GM18870 (cell line): ENCODE measurements around the gene SMYD3.

ENCODE experiments used
- ATAC-seq: cut with Tn5 transposase; IDR thresholded peaks from one replicate; pipeline ENCODE4 v1.9.1; 2021; ENCODE audit warnings: moderate library complexity; ENCODE audit not compliant: unreplicated experiment

The SMYD3 gene

DNA sequence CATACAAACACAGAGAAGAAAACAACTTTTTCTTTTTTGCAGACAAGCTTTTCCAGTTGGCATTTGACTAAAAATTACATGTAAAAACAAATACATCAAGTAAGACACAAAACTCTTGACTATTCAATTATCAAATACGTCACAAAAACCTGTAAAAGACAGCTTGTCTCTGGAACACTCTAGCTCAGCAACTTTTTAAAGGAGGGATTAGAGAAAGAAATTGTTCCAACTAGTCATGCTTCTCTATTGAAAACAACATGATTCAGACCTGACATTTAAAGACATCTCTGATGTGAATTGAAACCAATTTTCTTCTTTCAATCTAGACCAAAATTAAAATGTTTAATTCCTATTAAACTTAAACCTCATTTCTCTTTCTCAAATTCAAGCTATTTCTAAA is 30.3 kb downstream of the SMYD3 start:
- ATAC-seq: no peak

DNA sequence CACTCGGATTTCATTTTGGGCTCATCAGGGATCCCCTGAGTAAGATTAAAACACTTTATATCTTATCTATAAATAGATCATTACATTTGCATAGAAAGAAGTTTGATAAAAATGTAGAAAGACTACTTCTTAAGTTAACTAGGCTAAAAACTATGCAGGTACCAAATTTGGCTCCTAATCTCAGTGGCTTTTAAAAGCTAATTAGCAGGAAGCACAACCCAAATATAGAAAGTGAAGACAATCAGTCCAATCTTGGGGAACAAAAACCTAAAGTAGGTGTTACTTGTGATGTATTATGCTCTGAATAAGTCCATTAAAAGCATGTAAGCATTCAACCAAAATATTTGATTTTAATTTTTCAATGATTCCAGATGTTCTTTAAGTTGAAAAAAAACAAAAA is 35.4 kb downstream of the SMYD3 start:
- ATAC-seq: no peak

DNA sequence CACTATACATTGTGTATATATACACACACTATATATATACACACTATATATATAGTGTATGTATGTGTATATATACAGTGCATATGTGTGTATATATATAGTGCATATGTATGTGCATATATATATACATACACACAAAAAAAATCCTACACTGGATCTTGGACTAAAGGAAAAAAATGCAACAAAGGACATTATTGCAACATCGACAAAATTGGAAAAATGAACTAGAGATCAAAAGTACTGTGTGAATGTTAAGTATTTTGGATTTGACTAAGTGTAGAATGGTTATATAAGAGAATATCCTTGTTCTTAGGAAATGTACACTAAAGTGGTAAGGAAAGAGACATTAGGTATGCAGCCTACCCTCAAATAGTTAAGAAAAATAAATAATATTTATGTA is 36.5 kb downstream of the SMYD3 start:
- ATAC-seq: no peak

DNA sequence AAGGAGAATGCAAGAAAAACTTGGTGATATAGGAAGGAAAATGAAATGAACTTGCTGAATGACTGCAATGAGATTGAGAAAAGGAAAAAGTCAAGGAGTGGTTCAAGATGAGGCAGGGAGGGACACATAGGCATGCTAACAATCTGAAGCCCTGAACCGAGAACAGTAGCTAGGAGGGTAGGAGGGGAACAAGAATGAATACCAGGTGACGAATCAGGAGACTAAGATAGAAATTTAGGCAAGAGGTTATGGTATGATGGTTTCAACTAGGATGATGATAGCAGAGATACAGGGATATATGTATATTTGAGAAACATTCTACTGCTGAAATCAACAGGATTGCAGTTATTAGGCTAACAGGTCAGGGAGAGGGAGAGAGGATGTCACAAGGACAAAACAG is 44.1 kb downstream of the SMYD3 start:
- no peak for ATAC-seq

DNA sequence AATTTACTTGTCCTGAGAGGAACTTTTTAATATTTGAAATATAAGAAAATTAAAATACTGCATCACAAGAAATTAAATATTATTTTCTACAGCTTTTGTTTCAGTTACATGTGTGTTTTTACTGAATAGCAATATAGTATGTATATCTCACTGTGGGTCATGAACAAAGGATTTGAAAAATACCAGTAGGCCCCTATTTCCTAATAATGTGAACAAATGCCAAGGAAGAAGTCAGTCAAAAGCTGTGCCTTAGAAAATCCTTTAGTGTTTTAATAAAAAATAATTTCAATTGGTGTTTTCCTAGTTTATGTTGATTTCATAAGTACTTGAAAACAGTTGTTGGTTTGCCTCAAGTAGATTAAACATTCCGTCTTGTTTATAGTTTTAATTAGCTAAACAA is 46.7 kb downstream of the SMYD3 start:
- no peak for ATAC-seq

DNA sequence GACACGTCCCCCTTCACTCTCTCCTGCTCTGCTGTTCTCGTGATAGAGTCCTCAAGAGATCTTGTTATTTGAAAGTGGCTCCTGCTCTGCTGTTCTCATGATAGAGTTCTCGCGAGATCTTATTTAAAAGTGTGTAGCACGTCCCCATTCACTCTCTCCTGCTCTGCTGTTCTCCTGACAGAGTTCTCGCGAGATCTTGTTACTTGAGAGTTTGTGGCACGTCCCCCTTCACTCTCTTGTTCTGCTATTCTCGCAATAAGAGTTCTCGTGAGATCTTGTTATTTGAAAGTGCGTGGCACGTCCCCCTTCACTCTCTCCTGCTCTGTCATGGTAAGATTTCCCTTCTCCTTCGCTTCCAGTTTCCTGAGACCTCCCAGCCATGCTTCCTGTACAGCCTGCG is 47.9 kb downstream of the SMYD3 start:
- ATAC-seq: no peak

DNA sequence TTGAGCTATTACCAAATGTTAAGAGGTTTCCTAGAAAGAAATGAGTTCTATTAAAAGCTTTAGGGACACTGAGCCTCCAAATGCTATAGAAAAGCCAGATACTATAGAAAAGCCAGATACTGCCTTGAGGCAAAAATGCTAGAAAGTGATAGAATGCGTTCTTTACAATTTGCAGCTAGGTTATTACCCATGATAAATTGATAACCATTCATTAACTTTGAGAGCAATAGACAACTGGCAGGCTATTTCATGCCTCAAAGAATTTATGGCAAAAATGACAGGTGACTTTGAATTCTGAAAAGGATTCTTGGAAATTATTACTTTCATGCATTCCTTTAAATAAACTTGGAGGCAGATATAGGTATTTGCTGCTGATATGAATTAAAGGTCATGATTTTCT is 51.6 kb downstream of the SMYD3 start:
- ATAC-seq: no peak

DNA sequence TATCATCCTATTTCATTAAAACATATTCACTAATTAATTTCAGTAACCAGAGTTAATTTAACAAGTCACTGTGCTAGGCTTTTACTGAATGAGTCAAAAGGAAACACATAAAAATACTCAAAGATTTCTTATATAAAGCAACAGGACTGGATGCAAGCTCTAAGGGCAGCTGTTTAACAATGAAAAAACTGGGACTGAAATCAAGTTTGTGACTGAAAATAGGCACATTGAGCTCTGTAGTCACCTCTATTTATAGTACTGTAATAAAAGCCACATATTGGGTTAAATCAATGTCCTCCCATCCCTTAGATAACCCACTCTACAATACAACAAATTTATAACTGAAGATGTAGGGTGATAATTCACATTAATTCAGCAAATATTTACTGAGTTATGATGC is 52.4 kb downstream of the SMYD3 start:
- no peak for ATAC-seq

DNA sequence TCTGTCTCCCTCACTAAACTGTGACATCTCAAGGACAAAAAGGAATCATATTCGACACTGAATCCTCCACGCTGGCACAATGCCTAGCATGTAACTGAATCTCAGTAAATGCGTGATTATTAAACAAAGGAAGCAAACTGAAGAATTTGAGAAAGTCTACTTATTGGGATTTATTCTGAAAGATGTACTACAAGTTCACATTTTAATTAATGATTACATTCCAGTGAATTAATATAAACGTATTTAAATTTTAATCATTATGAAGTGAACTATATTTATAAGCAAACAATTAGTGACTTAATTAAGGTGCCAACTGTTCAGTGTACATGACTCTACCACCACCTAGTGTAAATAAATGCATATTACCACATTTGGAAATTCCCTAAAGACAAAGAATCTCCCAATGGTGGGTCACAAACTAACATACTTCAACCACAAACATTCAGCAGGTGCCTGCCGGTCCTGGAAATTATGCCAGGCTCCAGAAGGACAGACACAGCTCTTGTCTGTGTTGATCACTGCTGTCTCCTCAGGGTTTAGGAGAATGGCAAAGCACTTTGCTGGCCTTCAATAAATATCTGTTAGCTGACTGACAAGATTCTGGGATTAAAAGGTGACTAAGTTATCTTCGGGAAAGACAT is 56.3 kb downstream of the SMYD3 start:
- no peak for ATAC-seq

DNA sequence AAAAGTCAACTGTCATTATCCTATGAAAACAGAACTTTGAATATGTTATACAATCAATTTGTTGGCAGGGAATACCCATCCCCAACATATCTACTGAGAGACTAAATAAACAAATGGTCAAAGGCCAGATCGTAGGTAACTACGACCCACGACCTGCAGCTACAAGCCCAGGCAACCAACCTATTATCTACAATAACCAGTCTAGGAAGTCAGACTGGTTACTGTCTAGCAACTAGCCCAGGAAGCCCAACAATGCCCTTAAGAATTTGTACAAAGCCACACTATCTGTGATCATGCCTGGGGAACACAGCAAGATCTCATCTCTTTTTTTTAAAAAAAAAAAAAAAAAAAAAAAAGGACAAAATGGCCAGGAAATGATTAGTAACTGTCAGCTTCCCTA is 58.7 kb downstream of the SMYD3 start:
- no peak for ATAC-seq

DNA sequence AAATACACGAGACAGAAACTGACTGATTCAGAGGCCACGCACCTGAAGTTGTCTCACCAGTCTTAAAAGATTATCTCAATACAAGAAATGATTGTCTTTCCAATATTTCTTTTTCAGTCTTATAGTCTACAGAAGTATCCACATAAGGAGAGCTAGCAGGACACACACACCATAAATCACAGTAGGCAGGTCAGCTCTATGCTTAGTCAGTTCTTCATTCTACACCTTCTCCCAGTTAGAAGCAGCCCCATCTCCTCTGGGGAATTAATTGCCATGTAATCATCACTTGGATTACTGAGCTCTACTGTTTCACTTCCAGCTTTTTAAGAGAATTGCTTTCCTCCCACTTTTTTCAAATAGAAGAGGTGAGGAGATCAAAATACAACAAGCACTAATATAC is 59.6 kb downstream of the SMYD3 start:
- ATAC-seq: no peak

DNA sequence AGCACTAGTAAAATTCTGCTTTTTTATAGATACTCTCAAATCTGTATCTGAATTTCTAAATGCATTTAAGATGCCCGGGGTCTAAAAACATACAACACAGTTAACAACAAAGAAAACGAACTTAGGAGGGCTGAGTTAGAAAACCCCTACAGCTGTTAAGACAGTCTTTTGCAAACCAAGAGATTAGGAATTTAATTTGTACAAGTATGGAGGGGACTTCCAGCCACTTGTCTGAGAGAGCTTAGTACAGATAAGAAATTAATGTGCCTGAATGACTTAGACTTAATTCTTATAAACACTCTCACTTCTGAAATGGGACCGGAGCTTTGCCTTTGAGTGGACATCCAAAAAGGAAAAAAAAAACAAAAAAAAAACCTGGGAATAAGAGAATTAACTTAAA is 61.6 kb downstream of the SMYD3 start:
- ATAC-seq: no peak

DNA sequence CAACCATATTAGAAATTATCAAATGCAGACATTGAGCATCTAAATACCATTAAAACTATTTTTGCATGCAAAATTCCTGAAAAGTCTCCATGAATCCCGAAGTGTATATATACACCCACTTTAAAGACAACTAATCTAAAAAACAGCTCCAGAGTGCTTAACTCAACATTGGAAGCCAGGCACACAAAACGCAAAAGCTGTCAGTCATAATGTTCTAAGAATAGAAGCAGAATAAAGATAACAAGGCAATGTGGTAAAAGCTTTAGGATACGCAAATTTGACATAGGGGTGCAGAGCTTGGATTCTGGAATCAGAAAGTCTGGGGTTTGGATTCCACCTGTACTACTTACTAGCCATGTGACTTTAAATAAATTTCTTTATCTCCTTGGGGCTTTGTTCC is 62.5 kb downstream of the SMYD3 start:
- ATAC-seq: no peak

DNA sequence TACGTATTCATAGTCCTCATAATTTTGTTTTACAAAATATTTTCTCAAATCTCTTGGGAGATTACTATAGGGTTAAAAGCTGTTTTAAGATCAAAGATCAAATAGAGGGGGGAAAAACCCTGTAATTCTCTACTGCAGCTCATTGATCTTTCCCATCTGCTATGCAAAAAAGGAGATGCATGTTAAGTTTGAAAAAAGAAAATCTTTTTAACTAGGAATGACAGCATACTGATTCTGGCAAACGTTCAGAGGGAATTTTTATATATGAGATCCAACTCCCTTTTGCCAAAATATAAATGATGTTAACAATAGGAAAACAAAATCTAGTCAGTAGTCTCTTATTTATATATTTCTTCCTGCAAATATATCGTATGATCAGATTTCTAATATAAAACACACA is 69.1 kb downstream of the SMYD3 start:
- no peak for ATAC-seq

DNA sequence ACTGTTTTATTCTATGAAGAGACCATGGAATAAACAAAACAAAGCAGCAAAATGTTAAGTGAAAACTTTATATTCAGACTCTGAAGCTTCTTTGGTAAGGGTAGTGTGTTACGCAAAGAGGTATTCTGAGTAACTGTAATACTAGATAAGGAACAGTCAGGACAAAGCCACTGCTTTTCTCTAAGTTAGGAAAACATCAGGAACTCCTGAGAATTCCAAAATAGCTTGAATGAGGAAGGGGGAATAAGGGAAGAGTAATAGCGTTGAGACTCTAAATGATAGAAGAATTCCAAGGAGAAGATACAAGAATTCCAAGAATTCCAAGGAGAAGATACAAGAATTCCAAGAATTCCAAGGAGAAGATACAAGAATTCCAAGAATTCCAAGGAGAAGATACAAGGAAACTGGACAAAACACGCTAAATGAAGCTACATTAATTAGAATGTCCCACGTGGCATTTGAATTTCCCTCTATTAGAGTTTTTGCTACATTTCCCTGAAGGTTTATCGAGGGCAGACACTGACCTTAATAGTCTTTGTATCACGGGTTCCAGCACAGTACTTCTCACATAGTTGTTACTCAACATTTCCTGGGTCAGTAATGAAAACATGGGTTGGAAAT is 71.5 kb downstream of the SMYD3 start:
- ATAC-seq: no peak

DNA sequence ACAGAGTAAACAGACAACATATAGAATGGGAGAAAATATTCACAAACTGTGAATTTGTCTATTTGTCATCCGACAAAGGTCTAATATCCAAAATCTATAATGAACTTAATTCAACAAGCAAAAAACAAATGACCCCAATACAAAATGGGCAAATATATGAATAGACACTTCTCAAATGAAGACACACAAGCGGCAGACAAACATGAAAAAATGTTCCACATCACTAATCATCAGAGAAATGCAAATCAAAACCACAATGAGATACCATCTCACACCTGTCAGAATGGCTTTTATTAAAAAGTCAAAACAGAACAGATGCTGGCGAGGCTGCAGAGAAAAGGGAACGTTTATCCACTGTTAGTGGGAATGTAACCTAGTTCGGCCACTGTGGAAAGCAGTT is 72.7 kb downstream of the SMYD3 start:
- no peak for ATAC-seq

DNA sequence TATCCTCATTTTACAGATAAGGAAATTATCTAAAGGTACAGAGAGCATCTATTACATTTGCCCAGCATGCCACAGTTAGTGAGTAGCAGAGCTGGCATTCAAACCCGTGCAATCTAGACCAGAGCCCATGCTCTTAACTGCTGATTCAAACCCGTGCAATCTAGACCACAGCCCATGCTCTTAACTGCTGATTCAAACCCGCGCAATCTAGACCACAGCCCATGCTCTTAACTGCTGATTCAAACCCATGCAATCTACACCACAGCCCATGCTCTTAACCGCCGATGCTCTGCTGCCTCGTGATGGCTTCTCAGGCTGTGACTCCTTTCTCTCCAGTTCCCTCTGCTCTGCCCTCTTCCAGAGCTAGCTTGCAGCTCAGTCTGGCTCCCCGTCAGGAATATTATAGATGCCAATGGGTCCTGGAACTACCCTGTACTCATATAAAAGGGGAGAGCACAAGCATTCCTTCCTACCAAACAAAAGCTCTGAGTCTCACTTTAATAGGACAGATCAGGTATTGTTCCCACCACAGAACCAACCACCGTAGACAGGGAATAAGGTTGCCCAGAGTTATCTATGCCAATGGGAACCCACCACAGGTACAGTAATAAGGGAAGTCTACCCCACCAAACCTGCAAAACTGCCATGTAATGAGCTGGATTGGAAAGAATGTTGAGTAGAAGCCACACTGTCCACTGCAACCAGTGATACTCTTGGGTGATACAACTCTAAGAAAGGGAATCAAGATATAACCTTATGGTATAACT is 78.4 kb downstream of the SMYD3 start:
- no peak for ATAC-seq

DNA sequence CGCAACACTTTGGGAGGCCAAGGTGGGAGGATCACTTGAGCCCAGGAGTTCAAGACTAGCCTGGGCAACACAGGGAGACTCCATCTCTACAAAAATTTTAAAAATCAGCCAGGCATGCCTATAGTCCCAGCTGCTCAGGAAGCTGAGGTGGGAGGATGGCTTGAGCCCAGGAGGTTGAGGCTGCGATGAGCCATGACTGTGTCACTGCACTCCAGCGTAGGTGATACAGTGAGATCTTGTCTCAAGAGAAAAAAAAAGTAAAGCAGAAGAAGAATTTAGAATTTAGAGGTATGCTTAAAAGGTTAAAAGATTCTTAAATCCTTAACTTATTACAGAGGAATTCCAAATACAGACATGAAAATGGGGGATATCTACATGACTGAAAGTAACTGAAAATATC is 79.5 kb downstream of the SMYD3 start:
- ATAC-seq: no peak

DNA sequence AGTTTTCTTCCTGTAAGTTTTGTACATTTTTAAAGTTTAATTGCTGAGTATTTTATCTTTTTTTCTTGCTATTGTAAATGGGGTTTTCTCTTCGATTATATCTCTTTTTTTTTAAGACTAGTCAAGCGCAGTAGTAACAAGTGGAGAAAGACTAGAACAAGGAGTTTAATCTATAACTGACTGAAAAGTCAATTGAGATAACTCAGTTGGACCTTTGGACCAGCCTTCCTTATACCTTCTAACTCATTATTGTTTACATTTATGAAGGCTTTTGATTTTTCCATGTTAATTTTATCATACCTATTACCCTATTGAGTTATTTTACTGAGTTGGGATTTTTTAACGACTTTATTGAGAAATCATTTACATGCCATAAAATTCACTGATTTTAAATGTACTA is 81.2 kb downstream of the SMYD3 start:
- no peak for ATAC-seq

DNA sequence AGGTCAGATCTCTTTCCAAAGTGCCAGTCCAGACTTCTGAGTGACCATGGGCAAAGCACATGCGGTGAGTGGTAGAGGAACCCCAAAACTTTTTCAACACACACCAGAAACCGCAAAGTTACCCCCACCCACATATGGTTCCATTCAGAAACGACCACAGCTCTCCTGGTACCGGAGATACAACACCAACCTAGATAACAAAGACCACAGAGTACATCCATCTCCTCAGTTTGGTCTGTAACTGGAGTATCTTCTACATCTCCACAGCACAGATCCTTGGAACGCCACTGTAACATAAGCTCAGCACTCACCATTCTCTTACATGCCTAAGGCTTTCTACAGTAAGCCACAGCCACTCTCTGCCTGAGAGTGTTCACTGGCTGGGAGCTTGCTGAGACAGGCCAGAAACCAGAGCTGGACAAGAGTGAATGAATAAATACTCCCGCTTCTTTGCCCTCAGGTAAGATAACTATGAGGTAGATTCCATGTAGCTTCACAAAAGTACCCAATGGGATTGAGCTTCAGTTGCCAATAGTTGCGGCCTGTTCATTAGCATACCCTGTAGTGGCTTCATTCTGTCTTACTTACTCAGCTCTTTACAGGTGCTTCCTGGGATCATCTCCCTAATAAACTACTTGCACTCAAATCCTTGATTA is 81.8 kb downstream of the SMYD3 start:
- ATAC-seq: no peak

DNA sequence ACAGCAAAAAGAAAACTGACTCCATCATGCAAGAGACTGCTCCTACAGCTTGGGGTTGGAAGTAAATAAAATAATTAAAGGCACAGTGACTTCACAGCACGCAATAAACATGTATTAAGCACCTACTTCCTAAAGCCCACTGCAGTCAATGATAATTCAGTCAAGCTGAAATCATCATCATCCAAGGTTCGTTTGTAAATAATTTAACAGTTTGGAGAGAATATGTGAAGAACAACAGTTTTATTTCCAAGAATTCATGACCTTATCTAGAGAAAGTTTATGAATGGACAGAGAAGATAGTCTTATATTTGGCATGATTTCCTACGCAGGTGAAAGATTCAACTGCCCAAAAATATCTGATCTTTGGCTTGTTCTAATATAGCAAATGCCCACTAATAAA is 86.8 kb downstream of the SMYD3 start:
- no peak for ATAC-seq
